Astrocyte (in vitro differentiated cells and primary cell): ENCODE measurements around the gene NTN1. TPM values are rescaled to one million over a fixed set of nuclear protein-coding genes. Genes with fewer than 3 reads are reported as not detected.

Source experiments
- DNase-seq: peaks from one replicate; pipeline ENCODE4 v3.0.0-alpha.2; 2010; ENCODE audit warnings: low read depth
- FAIRE-seq: peaks from 2 replicates; lab custom pipeline; 2011; peaks lifted over from hg19 to GRCh38; lab: Jason Lieb, UNC
- H2AFZ ChIP-seq: 2 replicates; pipeline ENCODE4 v1.6.0; 2012; ENCODE audit warnings: low read depth, low read length, inconsistent platforms
- H3K27ac ChIP-seq: 2 replicates; pipeline ENCODE4 v1.5.1; 2011; ENCODE audit warnings: low read depth, low read length, inconsistent platforms
- H3K27me3 ChIP-seq: 2 replicates; pipeline ENCODE4 v1.6.0; 2011; ENCODE audit warnings: low read length, inconsistent platforms; ENCODE audit not compliant: insufficient read depth
- H3K36me3 ChIP-seq: 2 replicates; pipeline ENCODE4 v1.5.1; 2011; ENCODE audit warnings: low read length, inconsistent platforms; ENCODE audit not compliant: insufficient read depth
- H3K4me1 ChIP-seq: 2 replicates; pipeline ENCODE4 v1.5.1; 2011; ENCODE audit warnings: low read length, inconsistent platforms; ENCODE audit not compliant: insufficient read depth
- H3K4me2 ChIP-seq: 2 replicates; pipeline ENCODE4 v1.6.0; 2012; ENCODE audit warnings: low read length, inconsistent platforms
- H3K4me3 ChIP-seq: 2 replicates; pipeline ENCODE4 v1.5.1; 2011; ENCODE audit warnings: low read depth, mild to moderate bottlenecking, low read length, inconsistent platforms; ENCODE audit not compliant: insufficient read depth
- H3K79me2 ChIP-seq: 2 replicates; pipeline ENCODE4 v1.6.0; 2012; ENCODE audit warnings: mild to moderate bottlenecking, low read length, inconsistent platforms; ENCODE audit not compliant: insufficient read depth
- H3K9ac ChIP-seq: 2 replicates; pipeline ENCODE4 v1.6.0; 2012; ENCODE audit warnings: mild to moderate bottlenecking, low read length, inconsistent platforms
- H3K9me3 ChIP-seq: 2 replicates; pipeline ENCODE4 v1.5.1; 2012; ENCODE audit warnings: low read depth, mild to moderate bottlenecking, low read length, inconsistent platforms; ENCODE audit not compliant: insufficient read depth
- H4K20me1 ChIP-seq: 2 replicates; pipeline ENCODE4 v1.6.0; 2012; ENCODE audit warnings: low read length, inconsistent platforms; ENCODE audit not compliant: insufficient read depth
- H3K27ac Mint-ChIP-seq: one replicate; pipeline ENCODE4 v1.8.0; 2021; ENCODE audit warnings: mild to moderate bottlenecking, mixed read lengths; ENCODE audit not compliant: unreplicated experiment
- H3K27me3 Mint-ChIP-seq: one replicate; pipeline ENCODE4 v1.8.0; 2021; ENCODE audit warnings: low read depth, mixed read lengths; ENCODE audit not compliant: unreplicated experiment
- H3K36me3 Mint-ChIP-seq: one replicate; pipeline ENCODE4 v1.8.0; 2021; ENCODE audit warnings: low read depth, mixed read lengths; ENCODE audit not compliant: unreplicated experiment
- H3K4me1 Mint-ChIP-seq: one replicate; pipeline ENCODE4 v1.8.0; 2021; ENCODE audit warnings: low read depth, mixed read lengths; ENCODE audit not compliant: unreplicated experiment
- H3K4me3 Mint-ChIP-seq: one replicate; pipeline ENCODE4 v1.8.0; 2021; ENCODE audit warnings: mild to moderate bottlenecking, moderate library complexity, mixed read lengths; ENCODE audit not compliant: unreplicated experiment
- H3K9me3 Mint-ChIP-seq: one replicate; pipeline ENCODE4 v1.8.0; 2021; ENCODE audit warnings: mild to moderate bottlenecking, mixed read lengths; ENCODE audit not compliant: unreplicated experiment
- CTCF ChIP-seq: IDR thresholded peaks from 2 replicates; pipeline ENCODE4 v1.5.1; 2011; ENCODE audit warnings: low read depth, mild to moderate bottlenecking, inconsistent platforms, low read length, moderate library complexity; ENCODE audit not compliant: insufficient read depth
- EZH2 ChIP-seq: IDR thresholded peaks from 2 replicates; pipeline ENCODE4 v1.6.1; 2012; ENCODE audit warnings: mild to moderate bottlenecking, low read length, inconsistent platforms; ENCODE audit not compliant: insufficient read depth
- total RNA-seq: library from RNA; stranded (reverse); gene quantifications from 2 replicates; pipeline ENCODE4 v1.2.1, GENCODE V29; 2021

The NTN1 gene
- total RNA-seq, 1 donor from 2014 or later = 9.8 TPM

- Mint-ChIP-seq H3K27me3 (peaks cover 17% of the 10 kb centered on the region), H3K4me3 (no peak overlapping the region), H3K27ac (no peak overlapping the region), H3K36me3 (peaks cover 8% of the 10 kb centered on the region), H3K4me1 (peaks cover 9% of the 10 kb centered on the region), H3K9me3 (peaks cover 2% of the 10 kb centered on the region)
- Histone ChIP-seq H3K9me3 (no peaks in the 10 kb centered on the region), H3K9ac (no peak overlapping the region), H3K27me3 (no peaks in the 10 kb centered on the region), H3K79me2 (no peaks in the 10 kb centered on the region), H3K4me2 (no peak overlapping the region), H3K36me3 (no peaks in the 10 kb centered on the region), H3K4me1 (peaks cover 2% of the 10 kb centered on the region), H3K27ac (no peak overlapping the region), H2AFZ (no peak overlapping the region), H3K4me3 (no peak overlapping the region), H4K20me1 (no peaks in the 10 kb centered on the region)
- TF ChIP-seq CTCF (no peak), EZH2 (no peak)
- DNase-seq = no peak
- no peak for FAIRE-seq
Observed at GRCh38 chr17:9173386-9173983, 152.2 kb downstream of the NTN1 start.

DNA sequence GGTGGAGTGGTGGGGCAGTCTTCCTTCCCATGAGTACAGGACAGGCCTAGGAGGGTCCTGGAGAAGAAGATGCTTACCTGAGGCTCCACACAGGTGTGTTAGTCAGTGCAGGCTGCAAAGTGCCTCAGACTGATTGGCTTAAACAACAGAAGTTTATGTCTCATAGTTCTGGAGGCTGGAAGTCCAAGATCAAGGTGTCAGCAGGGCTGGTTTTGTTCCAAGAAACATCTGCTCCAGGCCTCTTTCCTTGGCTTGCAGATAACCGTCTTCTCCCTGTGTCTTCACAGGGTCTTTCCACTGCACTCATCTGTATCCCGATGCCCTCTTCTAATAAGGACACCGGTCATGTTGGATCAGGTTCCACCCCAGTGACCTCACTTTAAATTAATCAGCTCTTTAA lies 153.0 kb downstream of the NTN1 start:
- Histone ChIP-seq H3K36me3 (no peaks in the 10 kb centered on the region), H3K79me2 (no peaks in the 10 kb centered on the region), H3K27ac (no peak overlapping the region), H3K9ac (no peak overlapping the region), H3K4me1 (no peaks in the 10 kb centered on the region), H2AFZ (no peak overlapping the region), H3K9me3 (no peaks in the 10 kb centered on the region), H3K4me2 (no peak overlapping the region), H3K27me3 (no peaks in the 10 kb centered on the region), H3K4me3 (no peak overlapping the region), H4K20me1 (no peaks in the 10 kb centered on the region)
- peaks cover 9% of the 10 kb centered on the region for H3K4me1 Mint-ChIP-seq
- H3K27ac Mint-ChIP-seq = no peak overlapping the region
- FAIRE-seq (no peak), DNase-seq (no peak)
- no peak for TF ChIP-seq EZH2
- H3K36me3 Mint-ChIP-seq = peaks cover 8% of the 10 kb centered on the region
- H3K9me3 Mint-ChIP-seq = peaks cover 2% of the 10 kb centered on the region
- H3K4me3 Mint-ChIP-seq = no peak overlapping the region
- H3K27me3 Mint-ChIP-seq = peaks cover 17% of the 10 kb centered on the region

GRCh38 chr17:9174779-9175574 lies 153.7 kb downstream of the NTN1 start:
- no peak overlapping the region for H2AFZ ChIP-seq
- no peak overlapping the region for H3K4me3 Mint-ChIP-seq
- peaks cover 9% of the 10 kb centered on the region for H3K4me1 Mint-ChIP-seq
- H3K27ac Mint-ChIP-seq = no peak overlapping the region
- peaks cover 17% of the 10 kb centered on the region for H3K27me3 Mint-ChIP-seq
- DNase-seq (no peak), FAIRE-seq (no peak)
- H3K79me2 ChIP-seq = no peaks in the 10 kb centered on the region
- no peak overlapping the region for H3K4me2 ChIP-seq
- no peaks in the 10 kb centered on the region for H3K4me1 ChIP-seq
- peaks cover 8% of the 10 kb centered on the region for H3K36me3 Mint-ChIP-seq
- no peaks in the 10 kb centered on the region for H3K27me3 ChIP-seq
- TF ChIP-seq EZH2 = no peak
- TF ChIP-seq CTCF = no peak
- no peak overlapping the region for H3K4me3 ChIP-seq
- peaks cover 2% of the 10 kb centered on the region for H3K9me3 Mint-ChIP-seq
- H4K20me1 ChIP-seq = no peaks in the 10 kb centered on the region
- H3K36me3 ChIP-seq = no peaks in the 10 kb centered on the region
- H3K9ac ChIP-seq = no peak overlapping the region
- no peaks in the 10 kb centered on the region for H3K9me3 ChIP-seq
- no peak overlapping the region for H3K27ac ChIP-seq
